Measurements from ENCODE around the gene KLK4. TPM values are rescaled to one million over a fixed set of nuclear protein-coding genes. Genes with fewer than 3 reads are reported as not detected.

KLK4 gene
- total and polyA plus RNA-seq, 2 of the 4 experiments (the other 2 are of a cell fraction): not detected

DNA sequence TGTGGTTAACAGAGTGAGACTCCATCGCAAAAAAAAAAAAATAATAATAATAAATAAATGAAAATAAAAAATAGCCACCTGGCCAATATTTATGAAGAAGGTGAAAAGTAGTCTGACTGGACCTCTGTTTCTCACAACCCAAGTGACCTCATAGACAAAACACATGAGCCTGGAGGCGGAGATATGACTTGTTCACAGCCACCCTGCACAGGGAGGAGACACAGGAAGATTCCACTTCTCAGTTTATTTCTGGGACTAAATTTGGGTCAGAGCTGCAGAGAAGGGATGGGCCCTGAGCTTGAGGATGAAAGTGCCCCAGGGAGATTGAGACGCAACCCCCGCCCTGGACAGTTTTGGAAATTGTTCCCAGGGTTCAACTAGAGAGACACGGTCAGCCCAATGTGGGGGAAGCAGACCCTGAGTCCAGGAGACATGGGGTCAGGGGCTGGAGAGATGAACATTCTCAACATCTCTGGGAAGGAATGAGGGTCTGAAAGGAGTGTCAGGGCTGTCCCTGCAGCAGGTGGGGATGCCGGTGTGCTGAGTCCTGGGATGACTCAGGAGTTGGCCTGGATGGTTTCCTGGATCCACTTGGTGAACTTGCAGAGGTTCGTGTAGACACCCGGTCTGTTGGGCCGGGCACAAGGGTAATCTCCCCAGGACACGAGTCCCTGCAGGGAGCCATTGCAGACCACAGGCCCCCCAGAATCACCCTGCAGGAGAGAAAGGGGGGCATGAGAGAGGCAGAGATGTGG lies 32.1 kb upstream of the KLK4 start:
- Histone ChIP-seq H3K18ac (ENCODE audit: low read depth, low read length) (no peak overlapping the region), H2BK5ac (ENCODE audit: low read depth, low read length, poor library complexity, severe bottlenecking) (no peak overlapping the region), H2AK5ac (ENCODE audit: low read depth, low read length) (no peak overlapping the region), H3K27me3 (ENCODE audit: control insufficient read depth, insufficient read depth, low read length) (no peaks in the 10 kb centered on the region), H3K79me1 (ENCODE audit: low read depth in 1 of 2, low read length in 2 of 2) (no peaks in the 10 kb centered on the region), H4K20me1 (ENCODE audit: insufficient read depth, low read length) (no peaks in the 10 kb centered on the region), H2AFZ (replicated peaks; ENCODE audit: low read length, poor library complexity) (no peak overlapping the region), H2AK9ac (replicated peaks; ENCODE audit: low read depth, low read length, poor library complexity) (no peak overlapping the region), H3K36me3 (ENCODE audit: control insufficient read depth, insufficient read depth, low read length) (no peaks in the 10 kb centered on the region), H3K27ac (ENCODE audit: insufficient read depth, low read length) (no peak overlapping the region), H3K23ac (ENCODE audit: low read depth, low read length) (no peak overlapping the region), H3K9me3 (ENCODE audit: control insufficient read depth, insufficient read depth, low read length) (peaks cover 8% of the 10 kb centered on the region; the same call in 1 of the 2 replicates), H2BK15ac (ENCODE audit: low read depth, low read length) (no peak overlapping the region), H3K56ac (ENCODE audit: extremely low read depth, insufficient read depth, low read length) (no peak overlapping the region), H4K5ac (ENCODE audit: low read depth, low read length) (no peak overlapping the region), H3K4me2 (ENCODE audit: low read depth, low read length) (no peak overlapping the region), H4K91ac (ENCODE audit: insufficient read depth, low read depth, low read length) (no peak overlapping the region), H3K4me3 (ENCODE audit: insufficient read depth, low read depth, low read length) (no peak overlapping the region), H2BK20ac (ENCODE audit: low read depth, low read length) (no peak overlapping the region), H4K8ac (ENCODE audit: low read depth in 2 of 2, low read length in 2 of 2) (no peak overlapping the region), H2BK120ac (ENCODE audit: low read depth, low read length) (no peak overlapping the region), H3K4me1 (ENCODE audit: control insufficient read depth, insufficient read depth, low read length) (no peaks in the 10 kb centered on the region), H3K4ac (ENCODE audit: low read depth, low read length) (no peak overlapping the region), H3K14ac (replicated peaks; ENCODE audit: low read depth, low read length) (no peak overlapping the region), H3K9ac (ENCODE audit: low read depth, low read length) (no peak overlapping the region), H3K9me1 (ENCODE audit: insufficient read depth, low read length) (no peaks in the 10 kb centered on the region)
- dilution Hi-C loops (cut with HindIII; ENCODE audit: low sequenced_read_pairs, unreplicated experiment): no loop called here
- in situ Hi-C loops (cut with MboI; ENCODE audit: low sequenced_read_pairs): no loop called here
- intact Hi-C loops (cut with micrococcal nuclease): no loop called here
- ChIA-PET CTCF (no interaction called here), POLR2A (ENCODE audit: unreplicated experiment) (no interaction called here)
- DNase-seq (no peak), ATAC-seq (ENCODE audit: low read depth) (no peak)
- TF ChIP-seq, protein P1, sequence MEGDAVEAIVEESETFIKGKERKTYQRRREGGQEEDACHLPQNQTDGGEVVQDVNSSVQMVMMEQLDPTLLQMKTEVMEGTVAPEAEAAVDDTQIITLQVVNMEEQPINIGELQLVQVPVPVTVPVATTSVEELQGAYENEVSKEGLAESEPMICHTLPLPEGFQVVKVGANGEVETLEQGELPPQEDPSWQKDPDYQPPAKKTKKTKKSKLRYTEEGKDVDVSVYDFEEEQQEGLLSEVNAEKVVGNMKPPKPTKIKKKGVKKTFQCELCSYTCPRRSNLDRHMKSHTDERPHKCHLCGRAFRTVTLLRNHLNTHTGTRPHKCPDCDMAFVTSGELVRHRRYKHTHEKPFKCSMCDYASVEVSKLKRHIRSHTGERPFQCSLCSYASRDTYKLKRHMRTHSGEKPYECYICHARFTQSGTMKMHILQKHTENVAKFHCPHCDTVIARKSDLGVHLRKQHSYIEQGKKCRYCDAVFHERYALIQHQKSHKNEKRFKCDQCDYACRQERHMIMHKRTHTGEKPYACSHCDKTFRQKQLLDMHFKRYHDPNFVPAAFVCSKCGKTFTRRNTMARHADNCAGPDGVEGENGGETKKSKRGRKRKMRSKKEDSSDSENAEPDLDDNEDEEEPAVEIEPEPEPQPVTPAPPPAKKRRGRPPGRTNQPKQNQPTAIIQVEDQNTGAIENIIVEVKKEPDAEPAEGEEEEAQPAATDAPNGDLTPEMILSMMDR (conservative IDR thresholded peaks at IDR 0.05; ENCODE audit: low read depth, low read length): no peak
- no peak for TF ChIP-seq POLR2A (IDR thresholded peaks at IDR 0.05; ENCODE audit: low read depth, low read length)
- no TSS peak for BruUV-seq (replicated peaks)
- WGBS, 2 experiments (ENCODE audit: extremely low coverage in 2 of 2, insufficient read length in 1 of 2): 63% methylated on average over 3 of the region's 10 CpGs; no CpG with 5 or more reads in 1 of the 2 experiments

Measured in IMR-90 (cell line).